ENCODE measurements around the gene ANO1. TPM values are rescaled to one million over a fixed set of nuclear protein-coding genes. Genes with fewer than 3 reads are reported as not detected.

The ANO1 gene
- total RNA-seq, 1 donor from 2014 or later = 7.7 TPM

- H3K36me3 ChIP-seq = no peaks in the 10 kb centered on the region
- TF ChIP-seq, protein P1, sequence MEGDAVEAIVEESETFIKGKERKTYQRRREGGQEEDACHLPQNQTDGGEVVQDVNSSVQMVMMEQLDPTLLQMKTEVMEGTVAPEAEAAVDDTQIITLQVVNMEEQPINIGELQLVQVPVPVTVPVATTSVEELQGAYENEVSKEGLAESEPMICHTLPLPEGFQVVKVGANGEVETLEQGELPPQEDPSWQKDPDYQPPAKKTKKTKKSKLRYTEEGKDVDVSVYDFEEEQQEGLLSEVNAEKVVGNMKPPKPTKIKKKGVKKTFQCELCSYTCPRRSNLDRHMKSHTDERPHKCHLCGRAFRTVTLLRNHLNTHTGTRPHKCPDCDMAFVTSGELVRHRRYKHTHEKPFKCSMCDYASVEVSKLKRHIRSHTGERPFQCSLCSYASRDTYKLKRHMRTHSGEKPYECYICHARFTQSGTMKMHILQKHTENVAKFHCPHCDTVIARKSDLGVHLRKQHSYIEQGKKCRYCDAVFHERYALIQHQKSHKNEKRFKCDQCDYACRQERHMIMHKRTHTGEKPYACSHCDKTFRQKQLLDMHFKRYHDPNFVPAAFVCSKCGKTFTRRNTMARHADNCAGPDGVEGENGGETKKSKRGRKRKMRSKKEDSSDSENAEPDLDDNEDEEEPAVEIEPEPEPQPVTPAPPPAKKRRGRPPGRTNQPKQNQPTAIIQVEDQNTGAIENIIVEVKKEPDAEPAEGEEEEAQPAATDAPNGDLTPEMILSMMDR (IDR thresholded peaks at IDR 0.05; ENCODE audit: borderline replicate concordance) = no peak
- H3K27me3 ChIP-seq (ENCODE audit: low read depth) = peaks cover 49% of the 10 kb centered on the region
- no peaks in the 10 kb centered on the region for H3K9me3 ChIP-seq (replicated peaks)
- DNase-seq = no peak
- intact Hi-C loops (cut with micrococcal nuclease) = no loop called here
- no peak overlapping the region for H3K27ac ChIP-seq (replicated peaks)
- H3K4me3 ChIP-seq = no peak overlapping the region
- H3K4me1 ChIP-seq = peaks cover 6% of the 10 kb centered on the region
Observed at GRCh38 chr11:70063121-70063520, 15.0 kb upstream of the ANO1 start.

DNA sequence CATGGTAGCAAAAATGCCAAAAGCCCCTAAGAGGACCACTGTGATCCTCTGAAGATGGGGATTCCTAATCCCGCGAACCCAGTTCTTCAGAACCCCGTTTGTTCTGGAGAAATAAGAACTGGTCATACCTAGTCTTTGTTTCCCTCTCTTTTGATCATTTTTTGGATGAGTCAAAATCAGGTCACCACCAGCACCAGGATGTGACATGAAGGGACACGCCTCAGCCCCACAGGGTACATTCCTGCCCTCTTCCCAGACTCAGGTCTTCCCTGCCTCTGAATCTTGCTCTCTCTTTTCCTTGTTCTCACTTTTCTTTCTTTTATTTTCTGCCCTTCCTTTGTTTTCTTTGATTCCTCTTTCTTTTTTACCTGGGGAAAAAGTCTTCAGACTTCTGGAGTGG lies 14.6 kb upstream of the ANO1 start:
- Histone ChIP-seq H3K27me3 (ENCODE audit: low read depth) (peaks cover 53% of the 10 kb centered on the region), H3K4me3 (no peak overlapping the region), H3K4me1 (peaks cover 8% of the 10 kb centered on the region), H3K36me3 (no peaks in the 10 kb centered on the region), H3K27ac (replicated peaks) (no peak overlapping the region), H3K9me3 (replicated peaks) (no peaks in the 10 kb centered on the region)
- TF ChIP-seq, protein P1 (IDR thresholded peaks at IDR 0.05; ENCODE audit: borderline replicate concordance) = no peak
- DNase-seq = no peak
- intact Hi-C loops (cut with micrococcal nuclease) = no loop called here

DNA sequence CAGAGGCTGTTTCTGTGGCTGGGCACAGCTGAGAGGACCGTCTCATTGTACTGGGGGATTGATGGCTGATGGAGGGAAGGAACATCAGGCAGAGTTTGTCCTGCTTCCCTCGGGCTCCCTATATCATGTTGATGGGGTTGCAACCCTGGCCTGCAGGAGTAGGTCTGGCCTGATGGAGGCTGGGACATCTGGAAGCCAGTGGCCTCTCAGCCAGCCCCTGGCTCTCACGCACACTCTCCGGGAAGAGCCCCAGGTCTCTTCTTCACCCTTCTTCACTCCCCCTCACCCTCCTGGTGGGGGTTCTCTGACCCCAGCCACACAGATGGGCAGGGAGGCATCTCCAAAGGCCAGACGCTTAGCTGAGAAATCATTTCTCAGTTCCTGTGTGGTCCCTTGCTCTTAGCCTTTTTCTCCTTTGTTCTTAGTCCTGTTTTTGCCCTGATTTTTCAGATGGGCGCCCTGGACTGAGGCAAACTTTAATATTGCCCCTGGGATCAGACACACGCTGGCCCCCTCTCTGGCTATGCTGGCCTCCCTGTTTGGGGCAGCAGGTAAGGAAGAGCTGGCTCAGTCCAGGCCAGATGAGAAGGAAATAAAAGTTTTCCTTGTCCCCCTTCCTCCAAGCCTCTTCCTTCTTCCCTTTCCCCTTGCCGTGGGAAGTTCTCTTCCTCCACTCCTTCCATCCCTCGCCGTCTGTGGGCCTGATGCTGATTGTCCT lies 13.9 kb upstream of the ANO1 start:
- H3K4me1 ChIP-seq = peaks cover 8% of the 10 kb centered on the region
- no peaks in the 10 kb centered on the region for H3K9me3 ChIP-seq (replicated peaks)
- intact Hi-C loops (cut with micrococcal nuclease) = no loop called here
- TF ChIP-seq, protein P1 (IDR thresholded peaks at IDR 0.05; ENCODE audit: borderline replicate concordance) = no peak
- no peak overlapping the region for H3K27ac ChIP-seq (replicated peaks)
- peaks cover 59% of the 10 kb centered on the region for H3K27me3 ChIP-seq (ENCODE audit: low read depth)
- no peak overlapping the region for H3K4me3 ChIP-seq
- no peak for DNase-seq
- H3K36me3 ChIP-seq = no peaks in the 10 kb centered on the region

DNA sequence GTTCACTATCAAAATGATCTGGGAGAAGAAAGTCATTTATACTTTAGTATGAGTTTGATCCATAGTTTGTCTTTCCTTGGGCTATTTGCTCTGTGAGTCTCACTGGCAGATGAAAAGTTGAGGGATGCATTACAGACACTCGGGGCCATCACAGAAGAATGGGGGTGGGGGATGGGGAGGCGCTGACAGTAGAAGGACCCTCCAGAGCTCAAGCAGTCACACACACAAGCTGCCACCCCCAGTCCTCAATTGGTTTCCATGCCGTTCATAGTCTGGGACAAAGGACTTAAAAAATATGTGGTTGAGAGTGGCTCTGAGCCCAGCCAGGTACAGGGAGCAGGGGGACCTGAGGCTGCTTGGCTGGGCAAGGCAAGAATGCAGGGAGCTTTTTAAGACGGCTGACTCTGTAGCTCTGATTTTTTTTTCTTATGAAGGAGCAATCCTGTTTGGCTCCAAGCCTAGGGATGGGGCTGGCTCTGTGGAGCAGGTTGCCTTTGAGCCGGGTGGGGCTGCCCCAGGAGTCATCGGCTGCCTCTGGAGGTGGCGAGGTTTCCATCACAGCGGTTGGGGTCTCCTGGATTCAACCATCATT lies 13.3 kb upstream of the ANO1 start:
- Histone ChIP-seq H3K9me3 (replicated peaks) (no peaks in the 10 kb centered on the region), H3K27me3 (ENCODE audit: low read depth) (peaks cover 65% of the 10 kb centered on the region), H3K27ac (replicated peaks) (no peak overlapping the region), H3K4me1 (peaks cover 8% of the 10 kb centered on the region), H3K4me3 (no peak overlapping the region), H3K36me3 (no peaks in the 10 kb centered on the region)
- TF ChIP-seq, protein P1 (IDR thresholded peaks at IDR 0.05; ENCODE audit: borderline replicate concordance) = no peak
- intact Hi-C loops (cut with micrococcal nuclease) = no loop called here
- no peak for DNase-seq

DNA sequence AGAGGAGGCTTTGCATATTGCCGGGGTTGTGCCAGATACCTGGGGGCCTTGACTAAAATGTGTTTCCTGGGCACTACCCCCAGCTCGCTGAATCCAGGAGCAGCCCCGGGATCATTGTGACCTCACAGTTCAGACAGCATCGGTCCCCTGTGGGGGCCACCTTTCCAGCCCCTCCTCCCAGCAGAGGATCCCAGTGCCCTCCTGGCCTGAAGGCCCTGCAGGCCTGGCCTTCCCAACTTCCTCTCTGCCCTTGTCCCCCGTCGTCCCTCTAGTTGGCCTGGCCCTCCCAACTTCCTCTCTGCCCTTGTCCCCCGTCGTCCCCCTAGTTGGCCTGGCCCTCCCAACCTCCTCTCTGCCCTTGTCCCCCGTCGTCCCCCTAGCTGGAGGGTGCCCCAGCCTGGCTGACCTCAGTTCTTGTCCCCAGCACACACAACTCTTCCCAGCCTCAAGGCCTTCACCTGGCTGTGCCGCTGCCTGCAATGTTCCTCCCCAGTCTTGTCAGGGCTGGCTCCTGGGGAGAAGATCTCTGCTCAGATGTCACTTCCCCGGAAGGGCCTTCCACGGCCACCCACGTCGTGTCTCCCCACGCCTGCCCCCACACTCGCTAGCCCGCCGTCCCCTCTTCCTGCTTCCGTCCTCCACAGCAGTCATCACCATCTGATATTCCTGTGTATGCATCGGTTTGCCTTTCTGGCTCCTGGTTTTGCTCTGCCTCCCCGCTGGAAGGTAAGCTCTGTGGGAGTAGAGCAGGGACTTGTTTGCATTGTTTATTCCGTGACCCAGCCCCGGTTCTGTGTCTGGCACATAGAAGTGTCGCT lies 12.6 kb upstream of the ANO1 start:
- Histone ChIP-seq H3K27ac (replicated peaks) (no peak overlapping the region), H3K4me1 (peaks cover 8% of the 10 kb centered on the region), H3K4me3 (no peak overlapping the region), H3K9me3 (replicated peaks) (no peaks in the 10 kb centered on the region), H3K36me3 (no peaks in the 10 kb centered on the region), H3K27me3 (ENCODE audit: low read depth) (peaks cover 72% of the 10 kb centered on the region)
- no peak for DNase-seq
- intact Hi-C loops (cut with micrococcal nuclease) = no loop called here
- TF ChIP-seq, protein P1 (IDR thresholded peaks at IDR 0.05; ENCODE audit: borderline replicate concordance) = no peak

All from left ventricle myocardium inferior (tissue), 1 donor.